GM12801 (cell line): ENCODE data around the gene ARHGAP35.

Experiments
- TF ChIP-seq, protein P1 (sequence below): IDR thresholded peaks from one replicate; pipeline ENCODE4 v1.5.1; 2011; ENCODE audit warnings: control low read depth; ENCODE audit not compliant: insufficient read length; ENCODE audit errors: extremely low read depth

Gene ARHGAP35

DNA sequence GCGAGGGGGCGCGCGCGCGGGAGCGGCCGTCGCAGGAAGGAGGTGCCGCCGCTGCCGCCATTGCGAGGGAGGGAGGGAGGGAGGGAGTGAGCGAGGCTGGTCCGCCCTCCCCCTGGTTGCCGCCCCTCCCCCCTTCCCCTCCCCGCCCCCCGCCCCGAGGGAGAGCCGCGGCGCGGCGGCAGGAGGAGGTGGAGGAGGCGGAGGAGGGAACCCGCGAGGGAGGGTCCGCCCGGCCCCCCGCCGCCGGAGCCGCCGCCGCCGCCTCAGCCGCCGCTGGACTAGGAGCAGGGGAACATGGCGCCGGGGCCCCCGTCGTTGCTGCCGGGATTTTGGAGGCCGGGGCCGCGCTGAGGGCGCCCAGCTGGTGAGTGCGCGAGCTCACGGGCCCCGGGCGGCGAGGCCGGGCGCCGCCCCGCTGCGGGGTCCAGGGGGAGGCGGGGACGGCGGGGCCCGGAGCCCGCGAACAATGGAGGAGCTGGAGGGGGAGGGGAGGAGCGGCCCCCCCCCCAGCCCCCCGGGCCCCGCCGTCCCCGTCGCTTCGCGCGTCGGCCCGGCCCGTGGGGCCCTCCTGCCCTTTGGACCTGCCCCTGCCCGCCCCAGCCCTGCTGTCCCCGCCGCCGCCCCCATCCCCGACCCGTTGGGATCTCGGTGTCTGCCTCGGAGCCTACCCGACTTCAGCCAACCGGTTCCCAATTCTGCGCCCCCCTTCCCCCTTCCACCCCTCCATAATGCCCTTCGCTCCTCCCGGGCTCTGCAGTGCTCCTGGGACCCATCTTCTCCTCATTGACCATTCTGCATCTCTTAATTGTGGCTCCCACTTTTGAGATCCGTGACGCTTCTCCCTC is at the start of gene ARHGAP35:
Gene ARHGAP35, plus strand, starts transcription at position 152 of the 845 bp plus-strand sequence. CDS start 57,679 bp downstream, outside the sequence.
- TF ChIP-seq, protein P1, sequence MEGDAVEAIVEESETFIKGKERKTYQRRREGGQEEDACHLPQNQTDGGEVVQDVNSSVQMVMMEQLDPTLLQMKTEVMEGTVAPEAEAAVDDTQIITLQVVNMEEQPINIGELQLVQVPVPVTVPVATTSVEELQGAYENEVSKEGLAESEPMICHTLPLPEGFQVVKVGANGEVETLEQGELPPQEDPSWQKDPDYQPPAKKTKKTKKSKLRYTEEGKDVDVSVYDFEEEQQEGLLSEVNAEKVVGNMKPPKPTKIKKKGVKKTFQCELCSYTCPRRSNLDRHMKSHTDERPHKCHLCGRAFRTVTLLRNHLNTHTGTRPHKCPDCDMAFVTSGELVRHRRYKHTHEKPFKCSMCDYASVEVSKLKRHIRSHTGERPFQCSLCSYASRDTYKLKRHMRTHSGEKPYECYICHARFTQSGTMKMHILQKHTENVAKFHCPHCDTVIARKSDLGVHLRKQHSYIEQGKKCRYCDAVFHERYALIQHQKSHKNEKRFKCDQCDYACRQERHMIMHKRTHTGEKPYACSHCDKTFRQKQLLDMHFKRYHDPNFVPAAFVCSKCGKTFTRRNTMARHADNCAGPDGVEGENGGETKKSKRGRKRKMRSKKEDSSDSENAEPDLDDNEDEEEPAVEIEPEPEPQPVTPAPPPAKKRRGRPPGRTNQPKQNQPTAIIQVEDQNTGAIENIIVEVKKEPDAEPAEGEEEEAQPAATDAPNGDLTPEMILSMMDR = no peak

DNA sequence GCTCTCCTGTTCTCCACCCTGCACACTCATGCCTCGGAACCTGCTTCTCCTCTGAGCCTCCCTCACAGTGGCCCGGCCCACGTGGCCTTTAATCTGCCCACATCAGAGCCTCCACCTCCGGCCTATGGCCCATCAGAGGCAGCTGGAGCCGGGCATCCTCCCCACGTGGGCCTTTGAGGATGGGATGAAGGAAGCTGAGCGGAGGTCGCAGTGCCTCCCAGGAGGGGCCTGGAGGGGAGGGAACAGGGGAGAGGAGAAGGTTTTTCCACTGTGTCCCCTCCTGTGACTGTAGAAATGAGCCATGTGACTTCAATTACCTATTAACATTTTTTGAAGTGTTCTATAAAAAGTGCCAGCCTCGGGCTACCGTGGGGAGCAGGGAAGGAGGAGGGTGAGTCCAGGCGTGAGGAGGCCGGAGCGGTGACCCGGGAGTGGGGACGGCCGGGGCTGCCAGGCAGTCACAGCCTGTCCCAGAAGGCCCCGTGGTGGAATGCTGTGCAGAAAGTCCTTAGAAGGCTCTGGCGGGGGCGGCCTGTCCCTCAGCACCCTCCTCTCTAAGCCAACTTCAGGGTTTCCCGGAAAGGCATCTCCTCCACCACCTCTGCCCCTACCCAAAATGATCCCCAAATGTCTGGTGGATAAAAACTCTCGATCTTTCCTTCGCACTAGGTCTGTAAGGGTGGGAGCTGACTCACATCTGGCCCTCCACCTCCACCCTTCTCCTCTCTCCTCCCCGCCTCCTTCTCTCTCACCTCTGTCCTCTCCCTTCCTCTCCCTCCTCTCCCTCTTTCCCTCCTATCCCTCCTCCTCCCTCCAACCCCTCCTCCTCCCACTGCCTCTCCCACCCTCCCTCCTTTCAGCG is 47.6 kb upstream of the ARHGAP35 start:
- TF ChIP-seq, protein P1 = no peak

DNA sequence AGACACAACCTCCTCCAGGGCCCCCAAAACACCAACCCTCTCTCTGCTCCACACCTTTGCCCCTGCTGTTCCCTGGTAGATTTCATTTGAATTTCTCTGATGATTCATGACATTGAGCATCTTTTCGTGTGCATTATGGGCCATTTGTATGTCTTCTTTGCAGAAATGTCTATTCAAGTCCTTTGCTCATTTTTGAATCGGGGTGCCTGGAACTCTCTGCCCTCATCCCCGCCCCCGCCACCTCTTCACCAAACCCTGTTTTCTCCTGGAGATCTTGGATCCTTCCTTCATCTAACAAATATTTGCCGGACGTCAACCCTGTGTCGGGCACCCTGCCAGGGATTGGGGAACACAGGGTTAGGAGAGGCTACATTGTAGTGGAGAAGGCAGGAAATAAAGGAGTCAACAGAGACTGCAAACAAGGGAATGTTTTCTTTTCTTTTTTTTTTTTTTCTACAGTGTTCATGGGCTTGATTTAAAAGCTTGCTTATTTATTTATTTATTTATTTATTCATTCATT is 46.9 kb upstream of the ARHGAP35 start:
- TF ChIP-seq, protein P1 = no peak

DNA sequence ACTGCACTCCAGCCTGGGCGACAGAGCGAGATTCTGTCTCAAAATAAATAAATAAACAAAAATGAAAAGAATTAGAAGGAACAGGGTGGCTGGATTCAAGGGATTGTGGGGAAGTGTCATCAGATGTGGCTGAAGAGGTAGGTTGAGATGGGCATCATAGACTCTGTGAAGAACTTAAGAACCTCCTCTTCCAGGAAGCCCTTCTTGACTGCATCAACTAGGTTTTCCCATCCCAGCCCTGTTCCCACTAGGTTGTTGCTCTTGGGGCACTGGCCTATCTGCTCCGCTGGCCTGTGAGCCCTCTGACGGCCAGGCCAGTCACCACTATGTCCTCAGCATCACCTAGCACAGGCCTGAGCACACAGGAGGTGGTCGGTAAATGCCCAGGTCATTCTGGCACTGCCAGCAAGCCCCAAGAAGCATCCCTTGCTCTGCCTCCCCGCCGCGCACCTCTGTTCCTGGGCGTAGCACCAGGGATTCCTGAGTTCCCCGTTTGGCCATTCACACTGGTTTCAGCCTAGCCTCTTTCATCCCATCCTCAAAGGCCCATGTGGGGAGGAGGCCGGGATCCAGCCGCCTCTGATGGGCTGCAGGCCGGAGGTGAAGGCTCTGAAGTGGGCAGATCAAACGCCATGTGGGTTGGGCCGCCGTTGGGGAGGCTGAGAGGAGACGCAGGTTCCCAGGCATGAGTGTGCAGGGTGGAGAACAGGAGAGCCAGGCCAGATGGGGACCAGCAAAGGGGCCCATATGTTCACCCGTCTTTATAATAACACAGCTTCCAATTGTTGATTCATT is 44.8 kb upstream of the ARHGAP35 start:
- TF ChIP-seq, protein P1 = no peak

DNA sequence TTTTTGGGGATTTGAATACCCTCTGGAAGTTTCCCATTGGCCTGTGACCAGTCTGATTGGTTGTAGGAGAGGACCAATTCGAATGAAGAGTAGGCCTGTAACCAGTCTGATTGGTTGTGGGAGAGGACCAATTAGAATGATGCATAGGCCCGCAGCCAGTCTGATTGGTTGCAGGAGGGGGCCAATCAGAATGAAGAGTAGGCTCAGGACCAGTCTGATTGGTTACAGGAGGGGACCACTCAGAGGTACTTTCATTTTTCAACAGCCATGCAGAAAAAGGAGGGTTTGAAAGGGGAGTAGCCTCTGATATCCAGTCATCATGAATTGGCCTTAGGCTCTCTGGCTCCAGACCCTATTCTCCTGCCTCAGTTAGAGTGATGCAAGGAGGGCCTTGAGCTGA is 42.0 kb upstream of the ARHGAP35 start:
- TF ChIP-seq, protein P1 = no peak

DNA sequence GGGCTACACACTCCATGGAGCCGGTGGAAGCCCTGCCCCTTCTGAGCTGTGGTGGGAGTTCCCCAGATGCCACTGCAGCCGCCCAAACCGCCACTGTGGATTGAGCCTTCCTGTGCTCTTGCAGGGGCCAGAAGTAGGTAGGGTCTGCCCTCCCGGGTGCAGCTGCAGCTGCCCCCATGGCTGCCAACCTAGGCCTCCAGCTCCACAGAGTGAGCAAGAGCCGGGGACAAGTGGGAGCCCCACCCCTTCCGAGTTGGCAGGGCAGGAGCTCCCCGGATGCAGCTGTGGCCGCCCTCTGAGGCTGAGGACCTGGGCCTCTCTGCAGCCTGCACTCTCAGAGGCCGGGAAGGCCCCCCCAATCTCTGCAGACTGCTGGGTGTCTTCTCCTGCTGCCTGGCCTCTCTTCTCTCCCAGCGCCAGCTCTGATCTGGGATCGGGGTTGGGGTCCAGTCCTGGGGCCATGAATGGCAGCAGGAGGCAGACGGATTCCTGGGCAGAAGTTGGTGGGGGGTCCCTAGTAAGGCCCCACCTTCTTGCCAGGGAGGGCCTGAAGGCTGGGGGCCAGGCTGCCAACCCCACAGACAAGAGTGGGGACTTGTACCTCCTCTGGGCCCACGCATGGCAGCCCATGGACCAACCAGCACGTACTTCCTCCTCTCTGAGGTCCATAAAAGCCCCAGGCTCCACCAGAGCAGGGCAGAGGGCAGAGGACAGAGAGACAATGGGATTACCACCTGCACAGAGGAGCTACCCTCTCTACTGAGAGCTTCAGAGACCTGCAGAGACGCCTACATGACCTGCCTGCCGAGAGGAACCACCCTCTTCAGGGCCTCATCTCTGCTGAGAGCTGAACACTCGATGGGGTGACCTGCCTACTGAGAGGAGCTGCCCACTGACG is 39.0 kb upstream of the ARHGAP35 start:
- TF ChIP-seq, protein P1 = no peak
